CD4-positive, alpha-beta T cell treated with Interleukin-2 at 100 ng/mL for 4 hours (primary cell): ENCODE measurements around the gene ARPC3.
"Not testable (repeated sequence)": the region's sequence is repeated elsewhere in the genome, so short reads cannot be mapped to it uniquely, and the experiment has no call there.

Source experiments
- DNase-seq: peaks from one replicate; pipeline ENCODE4 v3.0.0-alpha.2; 2020; ENCODE audit warnings: low spot score

The ARPC3 gene

DNA sequence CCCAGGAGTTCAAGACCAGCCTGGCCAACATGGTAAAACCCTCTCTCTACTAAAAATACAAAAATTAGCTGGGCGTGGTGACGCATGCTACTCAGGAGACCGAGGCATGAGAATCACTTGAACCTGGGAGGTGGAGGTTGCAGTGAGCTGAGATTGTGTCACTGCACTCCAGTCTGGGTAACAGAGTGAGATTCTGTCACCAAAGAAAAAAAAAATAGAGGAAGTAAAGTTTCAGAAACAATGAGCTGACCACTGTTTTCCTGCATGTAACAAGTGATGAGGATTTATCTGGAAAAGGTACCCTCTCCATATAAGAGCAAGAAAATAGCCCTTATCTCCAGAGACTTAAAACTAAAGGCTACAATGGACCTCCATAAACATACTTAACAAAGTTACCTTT, 33.0 kb downstream of the ARPC3 start:
- not testable (repeated sequence) for DNase-seq

DNA sequence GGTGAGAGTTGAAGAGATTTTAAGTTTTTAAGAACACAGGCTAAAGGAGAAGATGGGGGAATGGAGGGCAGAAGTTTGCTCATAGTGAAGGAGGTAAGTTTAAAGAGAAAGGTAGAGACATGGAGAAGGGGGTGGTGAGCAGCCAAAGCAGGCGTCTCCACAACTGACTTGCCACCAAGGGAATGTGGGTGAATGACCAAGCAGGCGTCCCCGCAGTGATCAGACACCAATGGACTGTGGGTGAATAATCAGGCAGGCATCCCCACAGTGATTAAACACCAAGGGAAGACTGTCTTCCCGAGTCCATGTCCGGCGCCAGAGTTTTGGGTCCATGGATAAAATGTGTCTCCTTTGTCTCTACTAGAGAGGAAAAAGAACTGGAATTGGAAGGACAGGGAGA, 40.1 kb downstream of the ARPC3 start:
- DNase-seq = not testable (repeated sequence)

DNA sequence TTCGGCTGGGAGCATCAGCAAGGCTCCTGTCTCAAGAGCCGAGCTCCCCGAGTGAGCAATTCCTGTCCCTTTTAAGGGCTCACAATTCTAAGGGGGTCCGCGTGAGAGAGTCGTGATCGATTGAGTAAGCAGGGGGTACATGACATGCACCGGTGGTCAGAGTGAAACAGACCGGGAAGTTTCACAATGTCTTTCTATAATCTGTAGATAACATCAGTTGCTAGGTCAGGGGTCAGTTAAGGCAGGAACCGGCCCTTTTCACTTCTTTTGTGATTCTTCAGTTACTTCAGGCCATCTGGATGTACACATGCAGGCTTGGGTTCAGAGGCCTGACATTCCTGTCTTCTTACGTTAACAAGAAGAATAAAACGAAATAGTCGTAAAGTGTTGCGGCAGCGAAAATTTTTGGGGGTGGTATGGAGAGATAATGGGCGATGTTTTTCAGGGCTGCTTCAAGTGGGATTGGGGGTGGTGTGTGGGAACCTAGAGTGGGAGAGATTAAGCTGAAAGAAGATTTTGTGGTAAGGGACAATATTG, 44.9 kb downstream of the ARPC3 start:
- not testable (repeated sequence) for DNase-seq

DNA sequence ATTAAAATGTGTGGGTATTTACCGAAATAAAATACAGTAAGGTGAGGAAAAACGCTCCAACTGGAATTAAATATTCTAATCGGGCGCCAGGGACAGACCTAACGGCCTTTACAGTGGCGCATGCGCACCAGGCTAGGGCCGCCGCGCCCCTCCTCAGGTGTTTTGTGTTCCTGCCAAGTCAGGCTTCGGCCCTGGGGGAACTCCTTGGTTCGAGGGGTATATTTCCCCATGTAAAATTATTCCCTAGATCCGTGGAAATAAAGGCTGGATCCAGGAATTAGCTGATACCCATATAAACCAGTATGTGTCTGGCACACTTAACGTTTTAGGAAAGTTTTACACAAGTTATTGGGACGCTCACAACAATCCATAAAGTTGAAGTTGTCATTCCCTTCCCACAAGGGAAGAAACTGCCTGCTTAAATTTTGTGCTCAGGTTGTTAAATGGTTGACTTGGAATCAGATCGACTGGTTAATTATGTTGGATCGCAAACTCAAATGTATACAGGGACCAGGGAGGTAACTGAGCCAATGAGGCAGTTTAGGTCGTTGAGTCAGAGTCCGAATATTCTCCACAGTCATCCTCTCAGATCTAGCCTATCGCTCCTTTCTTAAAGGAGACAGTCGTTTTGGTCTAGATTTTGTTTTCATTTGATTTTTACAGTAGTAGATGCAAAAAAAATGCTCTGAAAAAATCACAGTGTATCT, 46.0 kb downstream of the ARPC3 start:
- DNase-seq = peak; percentile 83

DNA sequence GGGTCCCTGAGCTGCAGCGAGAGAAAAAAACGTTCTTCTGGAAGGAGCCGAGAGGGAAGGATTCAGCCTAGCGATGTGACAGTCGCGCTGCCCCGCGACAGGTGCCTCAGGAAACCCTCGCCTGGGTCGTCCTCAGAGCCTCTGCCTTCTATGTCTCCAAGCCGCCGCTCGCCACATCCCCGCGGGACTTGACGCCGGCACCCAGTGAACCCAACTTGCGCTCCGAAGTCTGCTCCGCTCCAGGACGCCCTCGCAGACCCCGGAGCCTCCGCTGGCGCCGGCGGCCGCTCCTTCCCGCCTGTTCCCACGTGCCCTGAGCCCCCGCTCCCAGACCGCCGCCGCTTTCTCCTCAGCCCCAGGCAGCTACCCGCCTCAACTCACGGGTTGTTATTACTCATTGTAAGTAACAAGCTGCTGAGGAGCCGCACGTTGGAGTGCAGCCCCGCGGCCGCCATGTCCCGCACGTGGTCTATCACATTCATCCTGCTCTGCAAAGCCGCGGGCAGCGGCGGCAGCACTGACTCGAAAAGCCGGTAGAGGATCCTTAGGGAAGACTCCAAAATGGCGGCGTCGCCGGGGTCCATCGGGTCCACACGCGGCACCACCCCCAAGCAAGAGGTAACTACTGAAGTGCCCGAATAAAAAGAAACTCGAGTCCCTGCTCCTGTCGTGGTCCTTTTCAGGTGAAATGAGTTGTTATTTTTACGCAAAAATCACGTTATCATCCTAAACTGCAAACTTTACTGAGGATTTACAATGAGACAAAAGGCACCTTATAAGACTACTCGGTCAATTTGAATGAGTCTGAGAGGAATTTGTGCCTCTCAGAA, 46.8 kb downstream of the ARPC3 start, which contains the start of gene ANAPC7:
Gene ANAPC7 (minus strand): TSS at position 563 of the 830 bp plus-strand sequence. CDS start 81 bp downstream, at position 482.
- peak; percentile 90 for DNase-seq
